GM12878 (cell line): ENCODE data around the gene PKMYT1. TPM values are rescaled to one million over a fixed set of nuclear protein-coding genes. Genes with fewer than 3 reads are reported as not detected.

Experiments
- ATAC-seq: fragments of 200-7000 bp; cut with Tn5 transposase; 3 replicates; pipeline ENCODE4 v1.9.1; 2020; ENCODE audit warnings: mild to moderate bottlenecking, moderate library complexity
- BruUV-seq: library from RNA; stranded (reverse); fragments of 400-500 nt; replicated peaks from 2 replicates; lab custom pipeline; 2021; lab: Mats Ljungman, UMichigan
- CTCF ChIA-PET: fragments of 300-600 bp; sonication (Branson Sonifier 250); formaldehyde crosslinking; extraction: SDS; loops from one replicate; lab custom pipeline; 2021; ENCODE audit warnings: inconsistent platforms; lab: Yijun Ruan, JAX
- POLR2A ChIA-PET: fragments of 350-600 bp; formaldehyde crosslinking; extraction: SDS; loops from one replicate; lab custom pipeline; 2021; ENCODE audit warnings: inconsistent platforms; lab: Charles Lee
- RAD21 ChIA-PET: fragments of 300-600 bp; sonication (Branson Sonifier 250); formaldehyde crosslinking; loops from one replicate; lab custom pipeline; 2023; ENCODE audit warnings: antibody characterized with exemption; ENCODE audit not compliant: unreplicated experiment; lab: Charles Lee
- SMC1A ChIA-PET: fragments of 300-600 bp; sonication (Branson Sonifier 250); formaldehyde crosslinking; loops from one replicate; lab custom pipeline; 2023; ENCODE audit not compliant: unreplicated experiment, uncharacterized antibody; lab: Charles Lee
- DNase-seq: peaks from one replicate; pipeline ENCODE4 v3.0.0-alpha.2; 2011; ENCODE audit warnings: low read depth, low spot score
- FAIRE-seq: peaks from 3 replicates; lab custom pipeline; 2011; peaks lifted over from hg19 to GRCh38; lab: Jason Lieb, UNC
- H2AFZ ChIP-seq: 2 replicates; pipeline ENCODE4 v1.6.0; 2011; ENCODE audit warnings: low read depth, low read length, control low read depth; ENCODE audit not compliant: control insufficient read depth
- H3K27ac ChIP-seq: 2 replicates; pipeline ENCODE4 v1.5.1; 2011; ENCODE audit warnings: control low read depth; ENCODE audit not compliant: control insufficient read depth, insufficient read depth
- H3K27me3 ChIP-seq, 2 experiments: replicated peaks in 1 of 2; 2 replicates each; pipeline versions ENCODE4 v1.6.0 to v1.6.1; 2011; ENCODE audit warnings: low read length in 1 of 2; ENCODE audit not compliant: control insufficient read depth in 2 of 2, insufficient read depth in 2 of 2
- H3K36me3 ChIP-seq, 2 experiments: 2 replicates each; pipeline ENCODE4 v1.5.1; 2011; ENCODE audit warnings: low read length in 1 of 2; ENCODE audit not compliant: control insufficient read depth in 2 of 2, insufficient read depth in 2 of 2
- H3K4me1 ChIP-seq: 2 replicates; pipeline ENCODE4 v1.6.1; 2011; ENCODE audit warnings: mild to moderate bottlenecking, low read length, moderate library complexity, mixed read lengths; ENCODE audit not compliant: control insufficient read depth, insufficient read depth
- H3K4me2 ChIP-seq: 2 replicates; pipeline ENCODE4 v1.6.0; 2011; ENCODE audit warnings: control low read depth; ENCODE audit not compliant: control insufficient read depth, insufficient read depth
- H3K4me3 ChIP-seq: fragments of 200-600 bp; sonication (generic); 2 replicates; pipeline ENCODE4 v1.5.1; 2016
- H3K79me2 ChIP-seq: 2 replicates; pipeline ENCODE4 v1.6.0; 2011; ENCODE audit warnings: low read length; ENCODE audit not compliant: control insufficient read depth, insufficient read depth
- H3K9ac ChIP-seq: 2 replicates; pipeline ENCODE4 v1.8.0; 2011; ENCODE audit warnings: low read length, control low read depth, mixed read lengths; ENCODE audit not compliant: control insufficient read depth, insufficient read depth
- H3K9me3 ChIP-seq: replicated peaks from 3 replicates; pipeline ENCODE4 v1.5.1; 2011; ENCODE audit warnings: mild to moderate bottlenecking, low read length; ENCODE audit not compliant: control insufficient read depth, insufficient read depth
- H4K20me1 ChIP-seq: 2 replicates; pipeline ENCODE4 v1.6.0; 2011; ENCODE audit not compliant: control insufficient read depth, insufficient read depth
- DPF2 ChIP-seq: fragments of 450-650 bp; IDR thresholded peaks from 2 replicates; pipeline ENCODE4 v1.6.1; 2017; ENCODE audit warnings: mild to moderate bottlenecking
- HDAC6 ChIP-seq: fragments of 200-600 bp; sonication (generic); IDR thresholded peaks from one replicate; pipeline ENCODE4 v1.8.0; 2017; ENCODE audit warnings: antibody characterized with exemption; ENCODE audit not compliant: unreplicated experiment
- JUNB ChIP-seq: IDR thresholded peaks from 2 replicates; pipeline ENCODE4 v1.6.1; 2016; ENCODE audit warnings: antibody characterized with exemption, mild to moderate bottlenecking
- NFYA ChIP-seq: IDR thresholded peaks from 2 replicates; pipeline ENCODE4 v1.6.1; 2011; ENCODE audit warnings: low read depth, mild to moderate bottlenecking, low read length, improper control_type of control experiment, borderline replicate concordance
- RBBP5 ChIP-seq: fragments of 200-600 bp; sonication (generic); conservative IDR thresholded peaks from 2 replicates; pipeline ENCODE4 v1.6.1; 2016
- RELA ChIP-seq: fragments of 450-650 bp; IDR thresholded peaks from 2 replicates; pipeline ENCODE4 v1.8.0; 2014; ENCODE audit warnings: borderline replicate concordance; ENCODE audit not compliant: partially characterized antibody
- SRF ChIP-seq, 2 experiments: IDR thresholded peaks; 2 replicates each; pipeline ENCODE4 v1.6.1; 2011; ENCODE audit warnings: low read depth in 2 of 2, low read length in 2 of 2, mild to moderate bottlenecking in 1 of 2, moderate library complexity in 1 of 2
- SUZ12 ChIP-seq: fragments of 200-600 bp; sonication (generic); IDR thresholded peaks from one replicate; pipeline ENCODE4 v1.6.1; 2018; ENCODE audit warnings: antibody characterized with exemption, mild to moderate bottlenecking; ENCODE audit not compliant: unreplicated experiment
- WGBS: methylation state at CpG from one replicate; pipeline ENCODE4 v1.1.6; 2016; ENCODE audit warnings: low lambda C conversion rate; ENCODE audit not compliant: insufficient replicate concordance, insufficient coverage; ENCODE audit errors: missing lambda C conversion rate; 5-methylcytosine and 5-hydroxymethylcytosine counted together
- in situ Hi-C: fragments of 300-500 bp; cut with MboI; formaldehyde crosslinking; loops from 9 replicates; pipeline ENCODE4 v1.14.3; 2018; ENCODE audit warnings: mixed read lengths
- intact Hi-C: fragments of 100-400 bp; cut with micrococcal nuclease; formaldehyde crosslinking; loops from one replicate; pipeline ENCODE4 v1.14.2; 2022; ENCODE audit not compliant: unreplicated experiment
- polyA plus RNA-seq, 11 experiments: library from polyadenylated mRNA; depleted of rRNA in 4 of 11; unstranded in 6 of 11; stranded (reverse) in 5 of 11; fragments of >200 nt; fragmentation: Nextera tagmentation in 4 of 11; fragmentation: Illumina TruSeq in 1 of 11; extraction: Ambion mirVana in 4 of 11; extraction: Trizol in 1 of 11; gene quantifications; 1 replicate in 1 of 11; 2 replicates in 10 of 11; pipeline versions ENCODE4 v1.2.1 to v1.2.3, GENCODE V29; 2011 to 2016; ENCODE audit warnings: inconsistent platforms in 2 of 11, missing spikeins in 2 of 11, low read depth in 1 of 11
- total RNA-seq, 4 experiments: library from RNA; depleted of rRNA in 3 of 4; stranded (reverse); fragments of >200 nt in 3 of 4; fragmentation: Illumina TruSeq in 1 of 4; extraction: Trizol in 1 of 4; gene quantifications; 2 replicates each; pipeline versions ENCODE4 v1.2.1 to v1.2.3, GENCODE V29; 2013 to 2021
- TF ChIP-seq, protein P1 (sequence below): fragments of 450-650 bp; IDR thresholded peaks from 2 replicates; pipeline ENCODE4 v1.6.1; 2014; ENCODE audit warnings: mild to moderate bottlenecking
- TF ChIP-seq, protein P2 (sequence below), 3 experiments: IDR thresholded peaks in 2 of 3; conservative IDR thresholded peaks in 1 of 3; 2 replicates each; pipeline ENCODE4 v1.5.1; 2011; ENCODE audit warnings: low read depth in 3 of 3, low read length in 3 of 3, mild to moderate bottlenecking in 3 of 3, control low read depth in 2 of 3, moderate library complexity in 2 of 3, inconsistent platforms in 1 of 3, mixed read lengths in 1 of 3; ENCODE audit not compliant: control insufficient read depth in 2 of 3, insufficient read depth in 1 of 3; ENCODE audit errors: extremely low read depth in 1 of 3
- TF ChIP-seq, protein P3 (sequence below): fragments of 450-650 bp; IDR thresholded peaks from 2 replicates; pipeline ENCODE4 v1.6.1; 2016; ENCODE audit warnings: mild to moderate bottlenecking

The PKMYT1 gene
- total and polyA plus RNA-seq, 10 of the 15 experiments (the other 5 are each of a cell fraction or from before 2014, with no cell fraction given), result 4.6 to 101 (median 29.9) TPM

DNA sequence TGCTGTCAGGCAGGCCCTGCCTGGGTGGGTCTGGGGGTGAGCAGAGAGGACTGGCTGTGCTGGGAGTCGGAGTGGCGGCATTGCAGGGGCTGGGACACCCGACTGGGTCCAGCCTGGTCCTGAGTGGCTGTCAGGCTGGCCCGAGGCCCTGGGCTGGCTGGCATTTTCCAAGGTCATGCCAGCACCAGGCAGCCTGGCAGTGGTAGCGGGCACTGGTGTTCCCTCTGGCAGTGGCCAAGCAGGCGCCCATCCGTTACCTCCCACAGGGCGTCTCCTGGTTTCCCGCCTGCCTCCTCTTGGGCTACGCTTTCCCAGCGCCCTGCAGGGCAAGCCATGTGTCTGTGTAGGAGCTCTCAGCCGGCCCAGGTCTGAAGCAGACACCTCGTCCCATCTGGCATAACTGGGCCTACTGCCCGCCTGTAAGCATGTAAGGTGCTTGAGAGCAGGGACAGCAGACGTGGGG, 5.7 kb upstream of the PKMYT1 start:
- H3K27me3 ChIP-seq, result peaks cover 2 to 4% of the 10 kb centered on the region in 2 experiments; a peak in 1 of 4 replicates
- POLR2A ChIA-PET, result no interaction called here
- no peaks in the 10 kb centered on the region for H3K4me1 ChIP-seq
- H2AFZ ChIP-seq, result no peak overlapping the region
- 30% methylated on average over 14 of the region's 15 CpGs for WGBS
- H3K36me3 ChIP-seq, result no peaks in the 10 kb centered on the region
- TF ChIP-seq, protein P1, sequence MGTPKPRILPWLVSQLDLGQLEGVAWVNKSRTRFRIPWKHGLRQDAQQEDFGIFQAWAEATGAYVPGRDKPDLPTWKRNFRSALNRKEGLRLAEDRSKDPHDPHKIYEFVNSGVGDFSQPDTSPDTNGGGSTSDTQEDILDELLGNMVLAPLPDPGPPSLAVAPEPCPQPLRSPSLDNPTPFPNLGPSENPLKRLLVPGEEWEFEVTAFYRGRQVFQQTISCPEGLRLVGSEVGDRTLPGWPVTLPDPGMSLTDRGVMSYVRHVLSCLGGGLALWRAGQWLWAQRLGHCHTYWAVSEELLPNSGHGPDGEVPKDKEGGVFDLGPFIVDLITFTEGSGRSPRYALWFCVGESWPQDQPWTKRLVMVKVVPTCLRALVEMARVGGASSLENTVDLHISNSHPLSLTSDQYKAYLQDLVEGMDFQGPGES, result no peak
- TF ChIP-seq SUZ12, result no peak
- TF ChIP-seq NFYA, result no peak
- TF ChIP-seq JUNB, result no peak
- no peak for TF ChIP-seq RELA
- TF ChIP-seq RBBP5, result no peak
- RAD21 ChIA-PET, result no interaction called here
- BruUV-seq, result no TSS peak
- FAIRE-seq (no peak), DNase-seq (no peak), ATAC-seq (no peak)
- no peaks in the 10 kb centered on the region for H4K20me1 ChIP-seq
- no peak overlapping the region for H3K4me2 ChIP-seq
- H3K4me3 ChIP-seq, result no peak overlapping the region
- intact Hi-C loops (no loop called here), in situ Hi-C loops (no loop called here)
- no peak overlapping the region for H3K9ac ChIP-seq
- H3K79me2 ChIP-seq, result no peaks in the 10 kb centered on the region
- SMC1A ChIA-PET, result interaction anchor here (0.7 kb wide), 1 partner anchor 55 kb away, joined by 3 read pairs; no protein-coding TSS in a partner anchor
- CTCF ChIA-PET, result interaction anchor here (1.0 kb wide), 1 partner anchor 59 kb away, joined by 3 read pairs; no protein-coding TSS in a partner anchor
- H3K9me3 ChIP-seq, result no peaks in the 10 kb centered on the region
- H3K27ac ChIP-seq, result no peak overlapping the region

DNA sequence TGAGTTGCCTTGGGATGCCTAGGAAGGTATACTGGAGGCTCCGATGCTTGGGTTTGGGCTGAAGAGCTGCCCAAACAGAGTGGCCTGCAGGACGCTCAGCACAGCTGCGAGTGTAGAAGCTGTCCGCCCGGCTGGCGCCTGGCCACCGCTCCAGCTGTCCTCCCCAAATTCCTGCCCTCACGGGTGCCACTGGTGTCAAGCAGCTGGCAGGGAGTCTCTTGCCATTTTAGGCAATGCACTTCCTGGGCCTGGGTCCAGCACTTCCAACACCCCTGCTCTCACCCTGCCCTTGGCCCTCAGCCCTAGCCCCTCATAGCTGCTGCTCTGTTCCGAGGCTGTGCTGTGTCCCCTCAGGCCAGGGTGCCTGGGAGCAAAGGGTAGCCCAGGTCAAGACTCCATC, 5.2 kb upstream of the PKMYT1 start:
- CTCF ChIA-PET, result interaction anchor here (1.0 kb wide), 1 partner anchor 59 kb away, joined by 3 read pairs; no protein-coding TSS in a partner anchor
- Histone ChIP-seq H3K9ac (no peak overlapping the region), H3K4me3 (no peak overlapping the region), H3K4me1 (no peaks in the 10 kb centered on the region), H4K20me1 (no peaks in the 10 kb centered on the region), H3K36me3 (no peaks in the 10 kb centered on the region), H3K79me2 (no peaks in the 10 kb centered on the region), H2AFZ (no peak overlapping the region), H3K27ac (no peak overlapping the region), H3K4me2 (no peak overlapping the region), H3K27me3 (peaks cover 1 to 2% of the 10 kb centered on the region in 2 experiments; a peak in 1 of 4 replicates), H3K9me3 (no peaks in the 10 kb centered on the region)
- FAIRE-seq (no peak), ATAC-seq (no peak), DNase-seq (no peak)
- intact Hi-C loops, result no loop called here
- in situ Hi-C loops, result no loop called here
- TF ChIP-seq DPF2 (no peak), SRF (IDR thresholded peaks at IDR 0.05; ENCODE audit: low read depth in 2 of 2, low read length in 2 of 2) (0 out of 4 replicates have a peak, but pooled peaks of 1 of the 2 experiments have one; percentile 31), HDAC6 (no peak)
- TF ChIP-seq, protein P2, sequence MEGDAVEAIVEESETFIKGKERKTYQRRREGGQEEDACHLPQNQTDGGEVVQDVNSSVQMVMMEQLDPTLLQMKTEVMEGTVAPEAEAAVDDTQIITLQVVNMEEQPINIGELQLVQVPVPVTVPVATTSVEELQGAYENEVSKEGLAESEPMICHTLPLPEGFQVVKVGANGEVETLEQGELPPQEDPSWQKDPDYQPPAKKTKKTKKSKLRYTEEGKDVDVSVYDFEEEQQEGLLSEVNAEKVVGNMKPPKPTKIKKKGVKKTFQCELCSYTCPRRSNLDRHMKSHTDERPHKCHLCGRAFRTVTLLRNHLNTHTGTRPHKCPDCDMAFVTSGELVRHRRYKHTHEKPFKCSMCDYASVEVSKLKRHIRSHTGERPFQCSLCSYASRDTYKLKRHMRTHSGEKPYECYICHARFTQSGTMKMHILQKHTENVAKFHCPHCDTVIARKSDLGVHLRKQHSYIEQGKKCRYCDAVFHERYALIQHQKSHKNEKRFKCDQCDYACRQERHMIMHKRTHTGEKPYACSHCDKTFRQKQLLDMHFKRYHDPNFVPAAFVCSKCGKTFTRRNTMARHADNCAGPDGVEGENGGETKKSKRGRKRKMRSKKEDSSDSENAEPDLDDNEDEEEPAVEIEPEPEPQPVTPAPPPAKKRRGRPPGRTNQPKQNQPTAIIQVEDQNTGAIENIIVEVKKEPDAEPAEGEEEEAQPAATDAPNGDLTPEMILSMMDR (IDR thresholded peaks at IDR 0.05 in 2 of 3, conservative IDR thresholded peaks at IDR 0.05 in 1 of 3; ENCODE audit: control insufficient read depth in 2 of 3, extremely low read depth in 1 of 3, insufficient read depth in 1 of 3, low read depth in 3 of 3, low read length in 3 of 3), result no peak
- TF ChIP-seq, protein P3, sequence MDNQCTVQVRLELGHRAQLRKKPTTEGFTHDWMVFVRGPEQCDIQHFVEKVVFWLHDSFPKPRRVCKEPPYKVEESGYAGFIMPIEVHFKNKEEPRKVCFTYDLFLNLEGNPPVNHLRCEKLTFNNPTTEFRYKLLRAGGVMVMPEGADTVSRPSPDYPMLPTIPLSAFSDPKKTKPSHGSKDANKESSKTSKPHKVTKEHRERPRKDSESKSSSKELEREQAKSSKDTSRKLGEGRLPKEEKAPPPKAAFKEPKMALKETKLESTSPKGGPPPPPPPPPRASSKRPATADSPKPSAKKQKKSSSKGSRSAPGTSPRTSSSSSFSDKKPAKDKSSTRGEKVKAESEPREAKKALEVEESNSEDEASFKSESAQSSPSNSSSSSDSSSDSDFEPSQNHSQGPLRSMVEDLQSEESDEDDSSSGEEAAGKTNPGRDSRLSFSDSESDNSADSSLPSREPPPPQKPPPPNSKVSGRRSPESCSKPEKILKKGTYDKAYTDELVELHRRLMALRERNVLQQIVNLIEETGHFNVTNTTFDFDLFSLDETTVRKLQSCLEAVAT, result no peak
- SMC1A ChIA-PET, result interaction anchor here (0.7 kb wide), 1 partner anchor 54 kb away, joined by 3 read pairs; no protein-coding TSS in a partner anchor
- WGBS, result 75% methylated on average over 9 of the region's 9 CpGs
- POLR2A ChIA-PET, result interaction anchor here (0.6 kb wide), 1 partner anchor 40 kb away, joined by 4 read pairs; no protein-coding TSS in a partner anchor
- BruUV-seq, result no TSS peak
- RAD21 ChIA-PET, result no interaction called here
